WI38 (cell line): ENCODE results near the gene RREB1.
"Not testable (repeated sequence)": the region's sequence is repeated elsewhere in the genome, so short reads cannot be mapped to it uniquely, and the experiment has no call there.

Experiments
- H3K4me3 ChIP-seq: 2 replicates; pipeline ENCODE4 v1.5.1; 2011; ENCODE audit warnings: low read depth, mild to moderate bottlenecking, control low read depth, low read length
- TF ChIP-seq, protein P1 (sequence below): IDR thresholded peaks from 2 replicates; pipeline ENCODE4 v1.5.1; 2012; ENCODE audit warnings: low read depth, mild to moderate bottlenecking, control low read depth, low read length

RREB1 gene

DNA sequence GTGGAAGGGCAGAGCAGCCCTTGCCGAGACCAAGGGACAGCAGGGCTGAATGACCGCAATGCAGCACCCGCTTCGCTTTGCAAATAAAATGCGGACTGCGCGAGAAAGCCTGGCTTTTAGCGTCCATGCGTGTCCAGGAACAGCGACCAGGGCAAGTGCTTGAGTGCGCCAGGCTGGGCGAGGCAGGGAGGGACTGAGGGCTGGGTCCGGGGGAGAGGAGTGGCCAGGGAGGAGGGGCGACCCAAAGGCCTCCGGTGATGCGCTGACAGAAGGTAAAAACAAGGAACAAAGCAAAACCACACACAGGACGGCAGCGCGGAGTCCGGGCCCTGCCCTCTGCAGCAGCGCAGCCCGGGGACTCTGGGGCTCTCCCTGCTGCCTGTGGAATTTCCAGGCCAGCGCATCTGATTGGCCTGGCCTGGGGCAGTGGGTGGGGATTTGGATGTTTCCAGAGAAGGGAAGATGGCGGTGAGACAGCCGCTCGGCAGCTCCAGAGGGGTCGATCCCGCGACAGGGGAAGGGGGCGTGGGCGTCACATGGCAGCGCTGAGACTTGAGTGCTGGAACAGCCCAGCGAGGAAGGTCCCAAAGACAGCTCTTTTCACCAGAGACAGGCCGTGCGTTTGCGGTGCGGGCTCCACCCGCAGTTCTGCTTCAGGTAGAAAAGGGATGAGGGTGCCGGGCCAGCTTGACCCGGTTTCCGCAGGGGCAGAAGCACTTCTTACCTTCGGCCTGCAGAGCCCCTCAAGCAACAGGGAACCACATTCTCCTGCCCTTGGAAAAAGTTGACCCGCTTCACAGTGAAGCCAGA, 153.5 kb downstream of the RREB1 start:
- H3K4me3 ChIP-seq: peak overlapping the region; percentile 74

DNA sequence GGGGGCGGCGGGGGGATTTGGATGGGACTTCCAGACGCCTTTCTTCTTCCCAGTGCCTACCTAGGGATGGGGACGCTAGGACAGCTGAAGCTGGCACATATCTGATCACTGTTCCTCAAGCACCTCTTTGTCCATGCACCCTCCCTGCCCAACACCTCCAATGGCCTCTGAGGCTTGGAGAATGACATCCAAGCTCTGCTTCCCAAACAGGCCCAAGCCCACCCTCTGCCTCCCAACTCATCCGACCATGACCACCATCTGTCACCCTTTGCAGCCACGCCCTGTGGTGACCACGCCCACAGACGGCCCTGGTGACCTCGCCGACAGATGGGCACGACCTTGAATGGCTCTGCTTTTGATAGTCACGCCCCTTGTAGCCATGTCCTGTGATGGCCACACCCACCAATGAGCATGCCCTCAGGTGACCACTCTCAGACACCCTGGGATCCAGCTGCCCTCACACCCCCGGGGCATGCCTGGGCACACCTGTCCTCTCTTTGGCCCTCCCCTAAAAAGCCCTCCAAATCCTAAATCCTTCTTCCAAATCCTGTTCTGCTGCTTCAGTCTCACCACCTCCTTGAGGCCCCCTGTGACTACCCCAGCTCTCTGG, 154.2 kb downstream of the RREB1 start:
- peak overlapping the region; percentile 74 for H3K4me3 ChIP-seq
- TF ChIP-seq, protein P1, sequence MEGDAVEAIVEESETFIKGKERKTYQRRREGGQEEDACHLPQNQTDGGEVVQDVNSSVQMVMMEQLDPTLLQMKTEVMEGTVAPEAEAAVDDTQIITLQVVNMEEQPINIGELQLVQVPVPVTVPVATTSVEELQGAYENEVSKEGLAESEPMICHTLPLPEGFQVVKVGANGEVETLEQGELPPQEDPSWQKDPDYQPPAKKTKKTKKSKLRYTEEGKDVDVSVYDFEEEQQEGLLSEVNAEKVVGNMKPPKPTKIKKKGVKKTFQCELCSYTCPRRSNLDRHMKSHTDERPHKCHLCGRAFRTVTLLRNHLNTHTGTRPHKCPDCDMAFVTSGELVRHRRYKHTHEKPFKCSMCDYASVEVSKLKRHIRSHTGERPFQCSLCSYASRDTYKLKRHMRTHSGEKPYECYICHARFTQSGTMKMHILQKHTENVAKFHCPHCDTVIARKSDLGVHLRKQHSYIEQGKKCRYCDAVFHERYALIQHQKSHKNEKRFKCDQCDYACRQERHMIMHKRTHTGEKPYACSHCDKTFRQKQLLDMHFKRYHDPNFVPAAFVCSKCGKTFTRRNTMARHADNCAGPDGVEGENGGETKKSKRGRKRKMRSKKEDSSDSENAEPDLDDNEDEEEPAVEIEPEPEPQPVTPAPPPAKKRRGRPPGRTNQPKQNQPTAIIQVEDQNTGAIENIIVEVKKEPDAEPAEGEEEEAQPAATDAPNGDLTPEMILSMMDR: no peak

More for the DNA sequence above, 153.5 kb downstream of the RREB1 start:
- TF ChIP-seq, protein P1: no peak

DNA sequence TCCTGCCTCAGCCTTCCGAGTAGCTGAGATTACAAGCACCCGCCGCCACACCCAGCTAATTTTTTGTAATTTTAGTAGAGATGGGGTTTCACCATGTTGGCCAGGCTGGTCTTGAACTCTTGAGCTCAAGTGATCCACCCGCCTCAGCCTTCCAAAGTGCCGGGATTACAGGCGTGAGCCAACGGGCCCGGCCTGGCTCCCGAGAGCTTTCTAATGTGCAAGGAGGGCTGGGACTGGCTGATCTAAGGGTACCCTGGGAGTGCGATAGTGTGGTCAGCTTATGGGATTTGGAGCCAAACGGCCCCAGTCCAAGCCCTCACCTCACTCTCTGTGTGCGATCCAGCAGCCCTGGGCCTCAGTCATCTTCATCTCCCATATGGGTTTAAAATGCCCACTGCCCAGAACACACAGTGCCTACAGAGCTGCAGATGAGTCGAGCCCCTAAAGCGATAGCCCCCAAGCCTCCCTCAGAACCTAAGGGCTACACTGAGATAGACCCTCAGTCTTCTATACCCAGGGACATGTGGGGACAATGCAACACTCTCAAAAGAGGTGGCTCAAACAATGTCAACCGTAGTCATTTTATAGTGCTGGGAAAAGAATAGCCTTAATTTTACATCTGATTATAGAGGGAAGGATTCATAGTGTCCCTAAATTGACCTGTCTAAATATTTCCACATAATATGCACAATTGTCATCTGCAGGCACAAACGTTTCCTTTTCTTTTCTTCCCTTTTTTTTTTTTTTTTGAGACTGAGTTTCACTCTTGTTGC, 155.2 kb downstream of the RREB1 start:
- TF ChIP-seq, protein P1: no peak
- no peak overlapping the region for H3K4me3 ChIP-seq

DNA sequence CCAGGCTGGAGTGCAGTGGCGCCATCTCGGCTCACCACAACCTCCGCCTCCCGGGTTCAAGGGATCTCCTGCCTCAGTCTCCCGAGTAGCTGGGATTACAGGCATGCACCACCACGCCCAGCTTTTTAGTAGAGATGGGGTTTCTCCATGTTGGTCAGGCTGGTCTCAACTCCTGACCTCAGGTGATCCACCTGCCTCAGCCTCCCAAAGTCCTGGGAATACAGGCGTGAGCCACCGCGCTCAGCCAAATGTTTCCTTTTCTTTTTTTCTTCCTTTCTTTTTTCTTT, 155.7 kb downstream of the RREB1 start:
- H3K4me3 ChIP-seq: not testable (repeated sequence)

DNA sequence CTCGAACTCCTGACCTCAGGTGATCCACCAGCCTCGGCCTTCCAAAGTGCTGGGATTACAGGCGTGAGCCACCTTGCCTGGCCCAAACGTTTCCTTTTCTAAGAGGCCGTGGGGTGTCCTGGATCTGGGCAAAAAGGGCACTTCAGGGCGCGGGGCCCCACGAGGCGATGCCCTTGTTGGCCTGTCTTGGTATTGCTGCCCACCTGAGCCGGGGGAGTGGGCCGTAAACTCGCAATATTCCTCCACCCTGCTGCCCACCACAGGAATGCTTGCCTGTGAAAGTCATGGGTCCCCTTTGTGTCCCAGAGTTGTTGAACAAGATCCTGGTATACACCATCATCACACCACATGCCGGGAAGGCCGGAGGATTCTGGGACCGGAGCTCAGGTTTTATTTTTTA, 156.3 kb downstream of the RREB1 start:
- H3K4me3 ChIP-seq: no peak overlapping the region
- TF ChIP-seq, protein P1: no peak

DNA sequence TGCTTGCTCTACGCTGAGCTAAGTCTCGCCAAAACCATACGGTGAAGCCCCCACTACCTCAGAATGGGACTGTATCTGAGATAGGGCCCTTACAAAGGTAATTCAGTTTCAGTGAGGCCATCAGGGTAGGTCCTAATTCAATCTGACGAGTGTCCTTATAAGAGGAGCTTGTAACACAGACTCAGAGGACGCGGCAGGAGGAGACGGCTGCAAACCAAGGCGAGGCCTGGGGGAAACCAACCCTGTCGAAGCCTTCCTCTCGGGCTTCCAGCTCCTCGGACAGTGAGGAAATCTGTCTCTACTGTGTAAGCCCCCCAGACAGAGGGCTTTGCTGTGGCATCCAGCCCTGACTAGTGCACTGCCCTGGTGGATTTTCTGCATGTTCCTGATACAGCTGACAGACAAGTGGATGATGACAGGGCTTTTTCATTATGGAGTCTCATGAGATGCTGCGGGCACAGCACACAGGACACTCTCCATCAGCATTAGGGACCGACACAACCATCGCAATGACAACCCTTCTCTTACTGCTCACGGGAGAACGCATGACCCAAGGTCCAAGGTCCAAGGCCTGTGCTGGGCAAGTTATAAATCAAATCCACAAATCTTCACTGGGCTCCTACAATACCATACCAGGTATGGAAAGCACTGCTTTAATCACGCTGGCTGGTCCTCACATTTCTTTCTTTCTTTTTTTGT, 157.1 kb downstream of the RREB1 start:
- no peak overlapping the region for H3K4me3 ChIP-seq
- TF ChIP-seq, protein P1: no peak

DNA sequence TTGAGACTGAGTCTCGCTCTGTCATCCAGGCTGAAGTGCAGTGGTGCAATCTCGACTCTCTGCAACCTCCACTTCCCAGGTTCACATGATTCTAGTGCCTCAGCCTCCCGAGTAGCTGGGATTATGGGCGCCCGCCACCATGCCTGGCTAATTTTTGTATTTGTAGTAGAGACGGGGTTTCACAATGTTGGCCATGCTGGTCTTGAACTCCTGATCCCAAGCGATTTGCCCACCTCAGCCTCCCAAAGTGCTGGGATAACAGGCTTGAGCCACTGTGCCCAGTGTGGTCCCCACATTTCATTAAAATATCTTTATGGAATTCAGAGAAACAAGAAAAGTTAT, 157.6 kb downstream of the RREB1 start:
- H3K4me3 ChIP-seq: not testable (repeated sequence)

DNA sequence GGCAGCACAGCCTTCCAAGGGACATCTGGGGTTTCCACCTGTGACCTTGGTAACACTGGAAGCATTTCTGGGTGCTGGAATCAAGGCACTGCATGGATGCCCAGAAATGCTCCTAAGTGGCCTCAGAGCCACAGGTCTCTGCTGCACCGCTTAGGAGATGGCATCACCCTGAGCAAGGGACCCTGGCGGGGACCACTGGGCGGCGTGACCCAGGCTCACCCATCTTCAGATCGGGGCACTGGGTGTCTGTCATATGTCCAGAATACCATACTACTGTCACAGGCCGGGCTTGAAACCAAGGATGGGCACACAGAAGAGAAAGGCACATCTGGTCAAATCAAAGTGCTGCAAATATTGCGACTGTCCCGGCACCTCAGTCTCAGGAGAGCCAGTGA, 159.3 kb downstream of the RREB1 start:
- TF ChIP-seq, protein P1: no peak
- no peak overlapping the region for H3K4me3 ChIP-seq
